Measurements from ENCODE around the gene PRG3.

PRG3 gene

DNA sequence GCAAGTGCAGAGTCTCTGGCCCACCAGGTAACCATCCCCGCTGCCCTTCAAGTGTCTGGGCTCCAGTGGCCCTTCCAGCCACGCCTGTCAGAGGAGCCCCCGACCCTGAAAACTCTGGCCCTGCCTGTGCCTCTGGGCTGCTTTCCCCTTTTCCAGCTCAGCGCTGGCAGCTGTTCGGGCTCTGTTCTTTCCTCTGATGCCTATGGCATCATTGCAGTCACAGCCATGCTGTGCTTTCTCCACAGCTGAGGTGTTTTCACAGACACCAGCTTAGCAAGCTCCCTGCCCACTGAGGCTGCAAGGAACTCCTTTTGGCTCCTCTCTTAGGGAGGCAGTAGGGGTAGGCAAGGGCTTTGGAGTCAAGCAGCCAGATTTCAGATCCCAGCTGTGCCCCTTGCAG, 21.6 kb downstream of the PRG3 start (continued):
- TF ChIP-seq TOX (CRISPR knock-in tag; IDR thresholded peaks at IDR 0.05; ENCODE audit: borderline replicate concordance) (no peak), ZFP3 (CRISPR knock-in tag; IDR thresholded peaks at IDR 0.05) (no peak), PPARA (CRISPR knock-in tag; IDR thresholded peaks at IDR 0.05; ENCODE audit: borderline replicate concordance) (no peak), TCF4 (CRISPR knock-in tag; IDR thresholded peaks at IDR 0.05; ENCODE audit: borderline replicate concordance) (no peak), ZNF70 (CRISPR knock-in tag; IDR thresholded peaks at IDR 0.05) (no peak)
- TF ChIP-seq, protein P1, sequence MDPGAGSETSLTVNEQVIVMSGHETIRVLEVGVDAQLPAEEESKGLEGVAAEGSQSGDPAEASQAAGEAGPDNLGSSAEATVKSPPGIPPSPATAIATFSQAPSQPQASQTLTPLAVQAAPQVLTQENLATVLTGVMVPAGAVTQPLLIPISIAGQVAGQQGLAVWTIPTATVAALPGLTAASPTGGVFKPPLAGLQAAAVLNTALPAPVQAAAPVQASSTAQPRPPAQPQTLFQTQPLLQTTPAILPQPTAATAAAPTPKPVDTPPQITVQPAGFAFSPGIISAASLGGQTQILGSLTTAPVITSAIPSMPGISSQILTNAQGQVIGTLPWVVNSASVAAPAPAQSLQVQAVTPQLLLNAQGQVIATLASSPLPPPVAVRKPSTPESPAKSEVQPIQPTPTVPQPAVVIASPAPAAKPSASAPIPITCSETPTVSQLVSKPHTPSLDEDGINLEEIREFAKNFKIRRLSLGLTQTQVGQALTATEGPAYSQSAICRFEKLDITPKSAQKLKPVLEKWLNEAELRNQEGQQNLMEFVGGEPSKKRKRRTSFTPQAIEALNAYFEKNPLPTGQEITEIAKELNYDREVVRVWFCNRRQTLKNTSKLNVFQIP (CRISPR knock-in tag; IDR thresholded peaks at IDR 0.05; ENCODE audit: borderline replicate concordance, low read depth) = no peak

DNA sequence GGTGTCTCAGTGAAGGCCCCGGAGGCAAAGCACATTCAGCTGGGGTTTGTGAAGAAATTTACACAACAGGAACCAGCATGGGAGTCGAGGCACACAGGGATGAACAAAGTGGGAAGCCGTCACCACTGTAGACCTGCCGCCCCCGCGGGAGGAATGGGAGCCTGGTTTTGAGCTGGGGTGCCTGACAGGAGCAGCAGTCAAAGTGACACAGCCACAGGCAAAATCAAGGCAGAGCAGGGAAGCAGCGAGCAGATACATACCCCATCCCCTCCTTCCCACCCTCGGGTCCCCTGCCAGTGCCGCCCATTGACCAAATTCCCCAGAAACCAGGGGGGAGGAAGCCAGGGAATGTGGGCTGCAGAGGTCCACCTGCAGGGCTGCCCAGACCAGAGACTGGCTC, 22.0 kb downstream of the PRG3 start:
- TF ChIP-seq ZNF565 (CRISPR knock-in tag; conservative IDR thresholded peaks at IDR 0.05; ENCODE audit: low read depth) (no peak), ZNF70 (CRISPR knock-in tag; IDR thresholded peaks at IDR 0.05) (no peak), TCF4 (CRISPR knock-in tag; IDR thresholded peaks at IDR 0.05; ENCODE audit: borderline replicate concordance) (no peak), ARNTL (CRISPR knock-in tag; IDR thresholded peaks at IDR 0.05; ENCODE audit: borderline replicate concordance, low read depth) (no peak), ESRRG (CRISPR knock-in tag; IDR thresholded peaks at IDR 0.05) (no peak), OSR1 (CRISPR knock-in tag; IDR thresholded peaks at IDR 0.05) (no peak), ZC3H10 (CRISPR knock-in tag; IDR thresholded peaks at IDR 0.05) (no peak), GLIS3 (CRISPR knock-in tag; IDR thresholded peaks at IDR 0.05) (no peak), SNAI2 (CRISPR knock-in tag; IDR thresholded peaks at IDR 0.05) (no peak), TOX (CRISPR knock-in tag; IDR thresholded peaks at IDR 0.05; ENCODE audit: borderline replicate concordance) (no peak), ZNF8 (CRISPR knock-in tag; IDR thresholded peaks at IDR 0.05) (no peak), ZFP30 (CRISPR knock-in tag; IDR thresholded peaks at IDR 0.05) (no peak), ISL1 (CRISPR knock-in tag; IDR thresholded peaks at IDR 0.05) (no peak), ZFP3 (CRISPR knock-in tag; IDR thresholded peaks at IDR 0.05) (no peak), BACH2 (CRISPR knock-in tag; IDR thresholded peaks at IDR 0.05; ENCODE audit: borderline replicate concordance) (no peak)
- TF ChIP-seq, protein P2, sequence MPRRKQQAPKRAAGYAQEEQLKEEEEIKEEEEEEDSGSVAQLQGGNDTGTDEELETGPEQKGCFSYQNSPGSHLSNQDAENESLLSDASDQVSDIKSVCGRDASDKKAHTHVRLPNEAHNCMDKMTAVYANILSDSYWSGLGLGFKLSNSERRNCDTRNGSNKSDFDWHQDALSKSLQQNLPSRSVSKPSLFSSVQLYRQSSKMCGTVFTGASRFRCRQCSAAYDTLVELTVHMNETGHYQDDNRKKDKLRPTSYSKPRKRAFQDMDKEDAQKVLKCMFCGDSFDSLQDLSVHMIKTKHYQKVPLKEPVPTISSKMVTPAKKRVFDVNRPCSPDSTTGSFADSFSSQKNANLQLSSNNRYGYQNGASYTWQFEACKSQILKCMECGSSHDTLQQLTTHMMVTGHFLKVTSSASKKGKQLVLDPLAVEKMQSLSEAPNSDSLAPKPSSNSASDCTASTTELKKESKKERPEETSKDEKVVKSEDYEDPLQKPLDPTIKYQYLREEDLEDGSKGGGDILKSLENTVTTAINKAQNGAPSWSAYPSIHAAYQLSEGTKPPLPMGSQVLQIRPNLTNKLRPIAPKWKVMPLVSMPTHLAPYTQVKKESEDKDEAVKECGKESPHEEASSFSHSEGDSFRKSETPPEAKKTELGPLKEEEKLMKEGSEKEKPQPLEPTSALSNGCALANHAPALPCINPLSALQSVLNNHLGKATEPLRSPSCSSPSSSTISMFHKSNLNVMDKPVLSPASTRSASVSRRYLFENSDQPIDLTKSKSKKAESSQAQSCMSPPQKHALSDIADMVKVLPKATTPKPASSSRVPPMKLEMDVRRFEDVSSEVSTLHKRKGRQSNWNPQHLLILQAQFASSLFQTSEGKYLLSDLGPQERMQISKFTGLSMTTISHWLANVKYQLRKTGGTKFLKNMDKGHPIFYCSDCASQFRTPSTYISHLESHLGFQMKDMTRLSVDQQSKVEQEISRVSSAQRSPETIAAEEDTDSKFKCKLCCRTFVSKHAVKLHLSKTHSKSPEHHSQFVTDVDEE (CRISPR knock-in tag; IDR thresholded peaks at IDR 0.05) = no peak
- TF ChIP-seq, protein P3, sequence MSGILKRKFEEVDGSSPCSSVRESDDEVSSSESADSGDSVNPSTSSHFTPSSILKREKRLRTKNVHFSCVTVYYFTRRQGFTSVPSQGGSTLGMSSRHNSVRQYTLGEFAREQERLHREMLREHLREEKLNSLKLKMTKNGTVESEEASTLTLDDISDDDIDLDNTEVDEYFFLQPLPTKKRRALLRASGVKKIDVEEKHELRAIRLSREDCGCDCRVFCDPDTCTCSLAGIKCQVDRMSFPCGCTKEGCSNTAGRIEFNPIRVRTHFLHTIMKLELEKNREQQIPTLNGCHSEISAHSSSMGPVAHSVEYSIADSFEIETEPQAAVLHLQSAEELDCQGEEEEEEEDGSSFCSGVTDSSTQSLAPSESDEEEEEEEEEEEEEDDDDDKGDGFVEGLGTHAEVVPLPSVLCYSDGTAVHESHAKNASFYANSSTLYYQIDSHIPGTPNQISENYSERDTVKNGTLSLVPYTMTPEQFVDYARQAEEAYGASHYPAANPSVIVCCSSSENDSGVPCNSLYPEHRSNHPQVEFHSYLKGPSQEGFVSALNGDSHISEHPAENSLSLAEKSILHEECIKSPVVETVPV (CRISPR knock-in tag; IDR thresholded peaks at IDR 0.05) = no peak
- TF ChIP-seq, protein P1 (CRISPR knock-in tag; IDR thresholded peaks at IDR 0.05; ENCODE audit: borderline replicate concordance, low read depth) = no peak
- TF ChIP-seq, protein P4, sequence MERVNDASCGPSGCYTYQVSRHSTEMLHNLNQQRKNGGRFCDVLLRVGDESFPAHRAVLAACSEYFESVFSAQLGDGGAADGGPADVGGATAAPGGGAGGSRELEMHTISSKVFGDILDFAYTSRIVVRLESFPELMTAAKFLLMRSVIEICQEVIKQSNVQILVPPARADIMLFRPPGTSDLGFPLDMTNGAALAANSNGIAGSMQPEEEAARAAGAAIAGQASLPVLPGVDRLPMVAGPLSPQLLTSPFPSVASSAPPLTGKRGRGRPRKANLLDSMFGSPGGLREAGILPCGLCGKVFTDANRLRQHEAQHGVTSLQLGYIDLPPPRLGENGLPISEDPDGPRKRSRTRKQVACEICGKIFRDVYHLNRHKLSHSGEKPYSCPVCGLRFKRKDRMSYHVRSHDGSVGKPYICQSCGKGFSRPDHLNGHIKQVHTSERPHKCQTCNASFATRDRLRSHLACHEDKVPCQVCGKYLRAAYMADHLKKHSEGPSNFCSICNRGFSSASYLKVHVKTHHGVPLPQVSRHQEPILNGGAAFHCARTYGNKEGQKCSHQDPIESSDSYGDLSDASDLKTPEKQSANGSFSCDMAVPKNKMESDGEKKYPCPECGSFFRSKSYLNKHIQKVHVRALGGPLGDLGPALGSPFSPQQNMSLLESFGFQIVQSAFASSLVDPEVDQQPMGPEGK (CRISPR knock-in tag; IDR thresholded peaks at IDR 0.05; ENCODE audit: borderline replicate concordance) = no peak
- TF ChIP-seq, protein P5, sequence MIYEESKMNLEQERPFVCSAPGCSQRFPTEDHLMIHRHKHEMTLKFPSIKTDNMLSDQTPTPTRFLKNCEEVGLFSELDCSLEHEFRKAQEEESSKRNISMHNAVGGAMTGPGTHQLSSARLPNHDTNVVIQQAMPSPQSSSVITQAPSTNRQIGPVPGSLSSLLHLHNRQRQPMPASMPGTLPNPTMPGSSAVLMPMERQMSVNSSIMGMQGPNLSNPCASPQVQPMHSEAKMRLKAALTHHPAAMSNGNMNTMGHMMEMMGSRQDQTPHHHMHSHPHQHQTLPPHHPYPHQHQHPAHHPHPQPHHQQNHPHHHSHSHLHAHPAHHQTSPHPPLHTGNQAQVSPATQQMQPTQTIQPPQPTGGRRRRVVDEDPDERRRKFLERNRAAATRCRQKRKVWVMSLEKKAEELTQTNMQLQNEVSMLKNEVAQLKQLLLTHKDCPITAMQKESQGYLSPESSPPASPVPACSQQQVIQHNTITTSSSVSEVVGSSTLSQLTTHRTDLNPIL (CRISPR knock-in tag; IDR thresholded peaks at IDR 0.05; ENCODE audit: low read depth) = no peak
- ATAC-seq = no peak

All from SK-N-SH treated with all-trans-retinoic acid at 6 μM for 48 hours (cell line).